ENCODE results near the gene CACNA1F.

The CACNA1F gene

DNA sequence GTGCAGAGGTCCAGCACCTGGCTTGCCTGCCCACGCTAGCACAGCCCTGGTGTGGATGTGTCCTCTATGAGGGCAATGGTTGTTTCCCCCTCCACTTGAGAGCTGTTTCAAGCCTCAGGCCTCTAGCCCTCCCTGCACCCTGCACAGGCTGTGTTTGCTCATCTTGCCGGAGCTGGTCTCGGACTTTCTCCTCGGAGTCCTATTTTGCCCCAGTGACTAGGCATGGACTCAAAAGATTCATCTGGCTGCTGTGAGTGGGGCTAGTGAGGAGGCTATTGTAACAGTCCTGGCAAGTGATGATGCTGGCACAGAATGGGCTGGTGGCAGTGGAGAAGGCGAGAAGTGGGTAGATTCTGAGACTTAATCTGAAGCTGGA is 25.6 kb upstream of the CACNA1F start:
- ChIA-PET CTCF (no interaction called here), POLR2A (interaction anchor here (0.6 to 1.6 kb wide), 2 partner anchors 10 kb away, joined by 4 to 5 read pairs; no protein-coding TSS in a partner anchor)
- TF ChIP-seq, protein P1, sequence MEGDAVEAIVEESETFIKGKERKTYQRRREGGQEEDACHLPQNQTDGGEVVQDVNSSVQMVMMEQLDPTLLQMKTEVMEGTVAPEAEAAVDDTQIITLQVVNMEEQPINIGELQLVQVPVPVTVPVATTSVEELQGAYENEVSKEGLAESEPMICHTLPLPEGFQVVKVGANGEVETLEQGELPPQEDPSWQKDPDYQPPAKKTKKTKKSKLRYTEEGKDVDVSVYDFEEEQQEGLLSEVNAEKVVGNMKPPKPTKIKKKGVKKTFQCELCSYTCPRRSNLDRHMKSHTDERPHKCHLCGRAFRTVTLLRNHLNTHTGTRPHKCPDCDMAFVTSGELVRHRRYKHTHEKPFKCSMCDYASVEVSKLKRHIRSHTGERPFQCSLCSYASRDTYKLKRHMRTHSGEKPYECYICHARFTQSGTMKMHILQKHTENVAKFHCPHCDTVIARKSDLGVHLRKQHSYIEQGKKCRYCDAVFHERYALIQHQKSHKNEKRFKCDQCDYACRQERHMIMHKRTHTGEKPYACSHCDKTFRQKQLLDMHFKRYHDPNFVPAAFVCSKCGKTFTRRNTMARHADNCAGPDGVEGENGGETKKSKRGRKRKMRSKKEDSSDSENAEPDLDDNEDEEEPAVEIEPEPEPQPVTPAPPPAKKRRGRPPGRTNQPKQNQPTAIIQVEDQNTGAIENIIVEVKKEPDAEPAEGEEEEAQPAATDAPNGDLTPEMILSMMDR (IDR thresholded peaks at IDR 0.05; ENCODE audit: control extremely low read depth, extremely low read depth, low read depth, missing control alignments), result no peak
- DNase-seq (ENCODE audit: extremely low spot score), result no peak

DNA sequence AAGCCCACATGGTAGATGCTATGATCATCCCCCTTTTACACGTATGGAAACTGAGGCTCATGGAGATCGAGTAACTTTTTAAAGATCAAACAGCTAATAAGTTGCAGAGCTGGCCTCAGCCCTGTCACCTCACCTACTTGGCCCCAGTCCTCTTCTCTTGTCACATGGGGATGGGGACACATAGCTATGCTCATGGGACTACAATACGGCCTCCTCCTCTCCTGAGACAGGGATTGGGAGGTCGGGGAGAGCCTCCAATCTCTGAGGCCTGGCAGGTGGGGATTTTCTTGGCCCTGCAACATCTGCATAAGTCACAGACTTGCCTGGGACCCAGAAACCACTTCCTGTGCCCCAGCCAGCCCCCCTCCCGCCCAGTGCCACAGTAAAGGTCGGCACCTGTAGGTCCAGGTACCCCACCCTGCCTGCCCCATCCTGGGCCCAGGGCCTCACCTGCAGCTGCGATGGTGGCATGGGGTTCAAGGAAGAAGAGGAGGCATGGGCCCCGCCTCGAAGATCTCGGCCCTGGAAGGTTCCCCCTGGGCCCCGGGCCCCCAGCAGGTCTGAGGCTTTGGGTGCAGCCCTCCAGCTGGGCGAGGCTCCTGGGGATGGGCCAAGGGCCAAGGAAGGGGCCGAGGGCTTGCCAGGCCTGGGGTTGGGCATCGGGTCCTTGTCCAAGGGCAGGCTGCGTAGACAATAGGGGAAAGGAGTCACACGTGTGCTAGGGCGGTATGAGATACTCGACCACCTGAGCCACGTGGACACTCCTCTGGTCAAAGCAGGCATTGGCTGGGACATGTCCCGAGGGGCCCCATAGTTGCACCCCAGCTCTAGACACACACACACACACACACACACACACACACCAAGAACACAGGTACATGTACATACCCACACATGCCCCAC is 25.0 kb upstream of the CACNA1F start:
- DNase-seq (ENCODE audit: extremely low spot score), result no peak
- TF ChIP-seq, protein P1 (IDR thresholded peaks at IDR 0.05; ENCODE audit: control extremely low read depth, extremely low read depth, low read depth, missing control alignments), result no peak
- CTCF ChIA-PET, result interaction anchor here (1.9 kb wide), 1 partner anchor 66 kb away, joined by 5 read pairs; no protein-coding TSS in a partner anchor
- POLR2A ChIA-PET, result interaction anchor here (0.6 to 1.6 kb wide), 2 partner anchors 9 to 11 kb away, joined by 4 to 5 read pairs; no protein-coding TSS in a partner anchor

DNA sequence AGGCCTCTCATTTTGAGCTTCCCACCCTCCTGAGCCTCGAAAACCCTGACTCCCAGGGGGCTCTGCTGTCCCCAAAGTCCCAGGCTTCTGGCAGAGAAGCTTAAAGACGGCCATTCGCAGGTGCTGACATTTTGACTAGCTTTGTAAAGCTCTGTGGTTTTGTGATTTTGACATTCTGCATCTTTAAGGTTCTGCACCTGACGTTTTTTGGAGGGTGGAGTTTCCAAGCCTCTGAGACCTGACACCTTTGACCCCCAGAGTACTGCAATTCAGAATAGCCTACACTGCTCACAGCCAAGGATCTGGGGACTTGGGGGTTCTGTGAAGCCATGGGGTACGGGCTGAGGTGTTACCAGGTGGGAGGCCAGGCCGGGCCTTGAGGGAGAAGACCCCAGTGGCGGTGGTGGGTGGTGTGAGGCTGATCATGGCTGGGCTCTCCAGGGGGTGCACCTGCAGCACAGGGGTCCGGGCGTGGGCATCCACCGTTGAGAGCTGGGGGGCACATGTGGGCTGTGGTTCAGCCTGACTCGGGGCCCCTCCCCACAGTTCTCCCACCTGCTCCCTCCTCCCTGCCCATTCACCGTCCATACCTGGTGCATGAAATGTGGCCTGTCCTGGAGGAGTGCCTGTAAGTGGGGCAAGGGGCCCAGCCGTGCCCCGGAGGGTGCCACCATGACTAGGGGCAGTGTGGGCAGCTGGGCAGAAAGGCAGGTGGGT is 24.1 kb upstream of the CACNA1F start:
- DNase-seq (ENCODE audit: extremely low spot score), result no peak
- CTCF ChIA-PET, result interaction anchor here (1.9 kb wide), 1 partner anchor 65 kb away, joined by 5 read pairs; no protein-coding TSS in a partner anchor
- POLR2A ChIA-PET, result interaction anchor here (0.7 kb wide), 1 partner anchor 12 kb away, joined by 3 read pairs; the partner anchor contains the start of gene PPP1R3F
- TF ChIP-seq, protein P1 (IDR thresholded peaks at IDR 0.05; ENCODE audit: control extremely low read depth, extremely low read depth, low read depth, missing control alignments), result no peak

DNA sequence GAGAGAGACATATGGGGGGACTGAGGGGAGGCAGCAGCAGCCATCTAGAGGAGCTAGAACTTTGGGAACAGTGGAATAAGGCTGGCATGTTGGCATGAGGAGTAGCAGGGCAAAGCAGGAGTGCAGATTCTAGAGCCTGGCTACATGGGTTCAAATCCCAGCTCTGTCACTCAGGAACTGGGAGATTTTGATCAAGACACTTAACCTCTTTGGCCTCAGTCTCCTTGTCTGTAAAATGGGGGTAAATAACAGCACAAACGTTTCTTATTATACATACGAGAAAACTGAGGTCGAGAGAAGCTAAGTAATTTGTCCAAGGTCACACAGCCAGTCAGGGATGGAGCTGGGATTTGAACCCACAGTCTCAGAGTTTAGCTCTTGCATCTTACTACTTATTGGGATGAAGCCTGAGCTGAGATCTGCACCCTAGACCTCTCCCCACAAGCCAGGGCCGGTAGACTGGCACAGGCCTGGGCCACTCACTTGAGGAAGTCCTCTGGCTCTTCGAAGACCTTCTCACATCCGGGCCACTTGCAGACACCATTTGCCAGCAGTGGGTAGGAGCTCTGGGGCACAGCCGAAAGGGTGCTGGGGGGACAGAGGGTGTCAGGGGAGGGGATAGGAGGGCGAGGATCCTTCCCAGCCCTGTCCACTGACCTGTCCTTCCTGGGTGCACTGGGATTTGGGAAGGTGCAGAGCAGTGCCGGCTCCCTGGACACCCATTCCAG is 23.3 kb upstream of the CACNA1F start:
- ChIA-PET POLR2A (interaction anchor here (0.7 kb wide), 1 partner anchor 13 kb away, joined by 3 read pairs; the partner anchor contains the start of gene PPP1R3F), CTCF (interaction anchor here (1.9 kb wide), 1 partner anchor 64 kb away, joined by 5 read pairs; no protein-coding TSS in a partner anchor)
- DNase-seq (ENCODE audit: extremely low spot score), result no peak
- TF ChIP-seq, protein P1 (IDR thresholded peaks at IDR 0.05; ENCODE audit: control extremely low read depth, extremely low read depth, low read depth, missing control alignments), result no peak

DNA sequence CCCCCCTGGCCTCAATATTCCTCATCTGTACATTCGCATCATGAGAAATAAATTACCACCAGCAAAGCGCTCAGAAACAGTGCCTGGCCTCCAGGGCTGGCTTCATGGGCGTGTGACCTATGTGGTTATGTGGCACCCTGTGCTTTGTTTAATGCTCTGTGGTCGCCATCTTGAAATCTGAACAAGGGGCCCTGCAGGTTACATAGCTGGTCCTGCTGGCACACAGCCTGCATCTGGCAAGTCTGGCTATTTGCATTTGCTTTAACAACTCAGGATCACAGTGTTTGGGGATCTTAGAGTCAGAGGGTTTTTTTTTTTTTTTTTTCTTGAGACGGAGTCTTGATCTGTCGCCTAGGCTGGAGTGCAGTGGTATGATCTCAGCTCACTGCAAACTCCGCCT is 21.5 kb upstream of the CACNA1F start:
- POLR2A ChIA-PET, result no interaction called here
- TF ChIP-seq, protein P1 (IDR thresholded peaks at IDR 0.05; ENCODE audit: control extremely low read depth, extremely low read depth, low read depth, missing control alignments), result no peak
- DNase-seq (ENCODE audit: extremely low spot score), result no peak
- CTCF ChIA-PET, result interaction anchor here (1.8 kb wide), 1 partner anchor 62 kb away, joined by 4 read pairs; no protein-coding TSS in a partner anchor

DNA sequence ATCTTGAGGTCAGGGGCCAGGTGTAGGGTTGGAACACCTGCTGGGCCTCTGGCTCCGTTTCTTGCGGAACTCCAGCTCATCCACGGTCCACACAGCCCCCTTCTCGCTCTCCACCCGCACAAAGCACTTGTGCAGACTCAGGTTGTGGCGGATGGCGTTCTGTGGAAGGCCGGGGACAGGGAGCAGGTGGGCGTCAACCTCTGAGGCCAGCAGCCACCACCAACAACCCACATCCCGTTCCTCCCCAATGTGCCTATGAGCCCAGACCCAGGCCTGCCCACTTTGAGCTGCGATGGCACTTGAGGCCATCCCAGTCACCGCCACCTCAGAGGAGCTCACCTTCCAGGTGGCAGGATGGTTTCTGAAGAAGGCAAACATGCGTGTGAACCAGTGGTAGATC is 18.2 kb upstream of the CACNA1F start:
- CTCF ChIA-PET, result no interaction called here
- POLR2A ChIA-PET, result interaction anchor here (0.7 kb wide), 1 partner anchor 23 kb away, joined by 3 read pairs; no protein-coding TSS in a partner anchor
- DNase-seq (ENCODE audit: extremely low spot score), result no peak
- TF ChIP-seq, protein P1 (IDR thresholded peaks at IDR 0.05; ENCODE audit: control extremely low read depth, extremely low read depth, low read depth, missing control alignments), result no peak
